Endothelial cell of umbilical vein (primary cell): Measurements from ENCODE around the gene USF2. TPM values are rescaled to one million over a fixed set of nuclear protein-coding genes. Genes with fewer than 3 reads are reported as not detected.
A peak's percentile ranks its signal among the peaks of the same experiment; 100 is the strongest.

Experiments used
- BruUV-seq: library from RNA; stranded (reverse); fragments of 400-500 nt; replicated peaks from 2 replicates; lab custom pipeline; 2021; lab: Mats Ljungman, UMichigan
- CTCF ChIA-PET: fragments of 300-600, 350-600 bp; sonication (Branson Sonifier 250); formaldehyde crosslinking; loops from one replicate; lab custom pipeline; 2021; ENCODE audit warnings: antibody characterized with exemption, inconsistent platforms; lab: Charles Lee
- POLR2A ChIA-PET: fragments of 300-600, 350-600 bp; sonication (Branson Sonifier 250); formaldehyde crosslinking; loops from one replicate; lab custom pipeline; 2021; ENCODE audit warnings: antibody characterized with exemption, inconsistent platforms; lab: Charles Lee
- DNase-seq: peaks from one replicate; pipeline ENCODE4 v3.0.0-alpha.2; 2011; ENCODE audit warnings: low read depth, low spot score
- FAIRE-seq: peaks from 2 replicates; lab custom pipeline; 2011; peaks lifted over from hg19 to GRCh38; lab: Jason Lieb, UNC
- H2AFZ ChIP-seq: 2 replicates; pipeline ENCODE4 v1.6.0; 2012; ENCODE audit warnings: low read depth, low read length, control low read depth, inconsistent platforms
- H3K27ac ChIP-seq: 2 replicates; pipeline ENCODE4 v1.5.1; 2011; ENCODE audit warnings: low read depth, mild to moderate bottlenecking, control low read depth, low read length, moderate library complexity; ENCODE audit not compliant: insufficient read depth
- H3K27me3 ChIP-seq, 2 experiments: 2 replicates each; pipeline versions ENCODE4 v1.6.0 to v1.6.1; 2011; ENCODE audit warnings: low read length in 2 of 2, mixed read lengths in 1 of 2; ENCODE audit not compliant: control insufficient read depth in 2 of 2, insufficient read depth in 2 of 2
- H3K36me3 ChIP-seq, 2 experiments: 2 replicates in 1 of 2; 3 replicates in 1 of 2; pipeline ENCODE4 v1.5.1; 2011; ENCODE audit warnings: low read length in 2 of 2, mild to moderate bottlenecking in 1 of 2, moderate library complexity in 1 of 2; ENCODE audit not compliant: control insufficient read depth in 2 of 2, insufficient read depth in 2 of 2; ENCODE audit errors: extremely low read depth in 1 of 2
- H3K4me1 ChIP-seq: 3 replicates; pipeline ENCODE4 v1.5.1; 2011; ENCODE audit warnings: mild to moderate bottlenecking, low read length; ENCODE audit not compliant: control insufficient read depth, insufficient read depth; ENCODE audit errors: extremely low read depth
- H3K4me2 ChIP-seq: 2 replicates; pipeline ENCODE4 v1.6.1; 2011; ENCODE audit warnings: low read length, control low read depth, mixed read lengths; ENCODE audit not compliant: insufficient read depth
- H3K4me3 ChIP-seq, 3 experiments: fragments of 200-600 bp in 1 of 3; sonication (generic), shearing (Covaris generic) in 1 of 3; replicated peaks in 1 of 3; 2 replicates each; pipeline ENCODE4 v1.5.1; 2011 to 2016; ENCODE audit warnings: control low read depth in 3 of 3, low read length in 3 of 3, mild to moderate bottlenecking in 2 of 3, inconsistent platforms in 1 of 3, low read depth in 1 of 3, moderate library complexity in 1 of 3; ENCODE audit not compliant: insufficient read depth in 1 of 3
- H3K79me2 ChIP-seq: 2 replicates; pipeline ENCODE4 v1.6.0; 2012; ENCODE audit warnings: low read length, inconsistent platforms; ENCODE audit not compliant: control insufficient read depth, insufficient read depth
- H3K9ac ChIP-seq: replicated peaks from 2 replicates; pipeline ENCODE3; 2011; ENCODE audit warnings: low read length, control low read depth; ENCODE audit not compliant: insufficient read depth; ENCODE audit errors: extremely low read depth
- H3K9me1 ChIP-seq: replicated peaks from 3 replicates; pipeline ENCODE4 v1.6.0; 2011; ENCODE audit warnings: mild to moderate bottlenecking, low read length; ENCODE audit not compliant: control insufficient read depth, insufficient read depth; ENCODE audit errors: extremely low read depth
- H3K9me3 ChIP-seq: replicated peaks from 2 replicates; pipeline ENCODE4 v1.5.1; 2012; ENCODE audit warnings: low read length, inconsistent platforms; ENCODE audit not compliant: control insufficient read depth, insufficient read depth
- H4K20me1 ChIP-seq: replicated peaks from 2 replicates; pipeline ENCODE3; 2011; ENCODE audit warnings: mild to moderate bottlenecking, low read length; ENCODE audit not compliant: control insufficient read depth, insufficient read depth; ENCODE audit errors: extremely low read depth
- EZH2 ChIP-seq: IDR thresholded peaks from 2 replicates; pipeline ENCODE4 v1.6.1; 2012; ENCODE audit warnings: borderline replicate concordance, low read depth, mild to moderate bottlenecking, moderate library complexity, low read length, inconsistent platforms; ENCODE audit not compliant: severe bottlenecking
- FOS ChIP-seq: IDR thresholded peaks from 2 replicates; pipeline ENCODE4 v1.6.1; 2011; ENCODE audit warnings: mild to moderate bottlenecking, low read length, moderate library complexity, borderline replicate concordance; ENCODE audit not compliant: insufficient read depth
- GATA2 ChIP-seq: IDR thresholded peaks from 2 replicates; pipeline ENCODE4 v1.7.0; 2011; ENCODE audit warnings: low read depth, mild to moderate bottlenecking, moderate library complexity, mixed read lengths, low read length; ENCODE audit not compliant: insufficient read length, insufficient read depth
- MYC ChIP-seq: IDR thresholded peaks from one replicate; pipeline ENCODE4 v1.6.1; 2011; ENCODE audit warnings: mild to moderate bottlenecking, low read depth, low read length
- POLR2A ChIP-seq: IDR thresholded peaks from 2 replicates; pipeline ENCODE4 v1.6.1; 2012; ENCODE audit warnings: low read depth, mild to moderate bottlenecking, control low read depth, low read length
- POLR2AphosphoS5 ChIP-seq: IDR thresholded peaks from 2 replicates; pipeline ENCODE4 v1.6.1; 2012; ENCODE audit warnings: low read depth, mild to moderate bottlenecking, control low read depth, low read length, moderate library complexity; ENCODE audit not compliant: insufficient read depth
- dilution Hi-C: fragments of 300-500 bp; cut with MboI; formaldehyde crosslinking; loops from one replicate; pipeline ENCODE4 v1.15.0; 2019; ENCODE audit warnings: low sequenced_read_pairs; ENCODE audit not compliant: extremely low pct_ligation_motif_present
- intact Hi-C: fragments of 100-400 bp; cut with micrococcal nuclease; formaldehyde crosslinking; loops from one replicate; pipeline ENCODE4 v1.10.0; 2022
- polyA plus RNA-seq, 4 experiments: library from polyadenylated mRNA; depleted of rRNA in 3 of 4; stranded (reverse) in 3 of 4; unstranded in 1 of 4; fragments of >200 nt; gene quantifications; 2 replicates each; pipeline versions ENCODE4 v1.2.1 to v1.2.3, GENCODE V29; 2011 to 2012; ENCODE audit warnings: missing spikeins in 1 of 4
- total RNA-seq: library from RNA; stranded (reverse); gene quantifications from 2 replicates; pipeline ENCODE4 v1.2.3, GENCODE V29; 2021
- TF ChIP-seq, protein P1 (sequence below): IDR thresholded peaks from 2 replicates; pipeline ENCODE4 v1.6.1; 2011; ENCODE audit not compliant: insufficient read depth, insufficient read length
- TF ChIP-seq, protein P2 (sequence below), 2 donors: IDR thresholded peaks; 1 replicate in 1 of 2; 2 replicates in 1 of 2; pipeline ENCODE4 v1.5.1; 2011; ENCODE audit warnings: low read length in 2 of 2, mild to moderate bottlenecking in 2 of 2, moderate library complexity in 2 of 2, control low read depth in 1 of 2, inconsistent platforms in 1 of 2, low read depth in 1 of 2; ENCODE audit not compliant: insufficient read depth in 1 of 2; ENCODE audit errors: extremely low read depth in 1 of 2

The USF2 gene
- total and polyA plus RNA-seq, 2 donors (not counting 3 experiments of a cell fraction or from before 2014, with no cell fraction given), result 75.0 to 76.8 TPM

GRCh38 chr19:35278578-35279284 is 10.0 kb downstream of the USF2 start:
- Histone ChIP-seq H3K4me1 (no peaks in the 10 kb centered on the region), H3K9me1 (no peaks in the 10 kb centered on the region), H2AFZ (no peak overlapping the region), H3K36me3 (peaks cover 6 to 21% of the 10 kb centered on the region in 2 experiments), H3K79me2 (no peaks in the 10 kb centered on the region), H3K9ac (no peak overlapping the region), H3K27me3 (peaks cover 1 to 4% of the 10 kb centered on the region in 2 experiments), H3K27ac (no peak overlapping the region), H3K4me3 (no peak overlapping the region), H3K4me2 (no peak overlapping the region), H3K9me3 (no peaks in the 10 kb centered on the region), H4K20me1 (no peaks in the 10 kb centered on the region)
- dilution Hi-C loops, result no loop called here
- no peak for DNase-seq
- no peak for FAIRE-seq
- POLR2A ChIA-PET, result no interaction called here
- intact Hi-C loops, result no loop called here
- CTCF ChIA-PET, result interaction anchor here (2.5 kb wide), 1 partner anchor 9 kb away, joined by 9 read pairs; the partner anchor contains the start of gene USF2
- no peak for TF ChIP-seq POLR2AphosphoS5
- TF ChIP-seq EZH2, result no peak
- no peak for TF ChIP-seq POLR2A
- TF ChIP-seq FOS, result no peak
- no TSS peak for BruUV-seq

- peaks cover 1 to 4% of the 10 kb centered on the region in 2 experiments for H3K27me3 ChIP-seq
- DNase-seq, result no peak
- H3K79me2 ChIP-seq, result no peaks in the 10 kb centered on the region
- H3K4me2 ChIP-seq, result no peak overlapping the region
- ChIA-PET POLR2A (no interaction called here), CTCF (interaction anchor here (2.5 kb wide), 1 partner anchor 10 kb away, joined by 9 read pairs; the partner anchor contains the start of gene USF2)
- H3K9me1 ChIP-seq, result no peaks in the 10 kb centered on the region
- no peak for TF ChIP-seq GATA2
- TF ChIP-seq, protein P1, sequence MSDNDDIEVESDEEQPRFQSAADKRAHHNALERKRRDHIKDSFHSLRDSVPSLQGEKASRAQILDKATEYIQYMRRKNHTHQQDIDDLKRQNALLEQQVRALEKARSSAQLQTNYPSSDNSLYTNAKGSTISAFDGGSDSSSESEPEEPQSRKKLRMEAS, result no peak
- TF ChIP-seq POLR2AphosphoS5, result no peak
- TF ChIP-seq, protein P2, sequence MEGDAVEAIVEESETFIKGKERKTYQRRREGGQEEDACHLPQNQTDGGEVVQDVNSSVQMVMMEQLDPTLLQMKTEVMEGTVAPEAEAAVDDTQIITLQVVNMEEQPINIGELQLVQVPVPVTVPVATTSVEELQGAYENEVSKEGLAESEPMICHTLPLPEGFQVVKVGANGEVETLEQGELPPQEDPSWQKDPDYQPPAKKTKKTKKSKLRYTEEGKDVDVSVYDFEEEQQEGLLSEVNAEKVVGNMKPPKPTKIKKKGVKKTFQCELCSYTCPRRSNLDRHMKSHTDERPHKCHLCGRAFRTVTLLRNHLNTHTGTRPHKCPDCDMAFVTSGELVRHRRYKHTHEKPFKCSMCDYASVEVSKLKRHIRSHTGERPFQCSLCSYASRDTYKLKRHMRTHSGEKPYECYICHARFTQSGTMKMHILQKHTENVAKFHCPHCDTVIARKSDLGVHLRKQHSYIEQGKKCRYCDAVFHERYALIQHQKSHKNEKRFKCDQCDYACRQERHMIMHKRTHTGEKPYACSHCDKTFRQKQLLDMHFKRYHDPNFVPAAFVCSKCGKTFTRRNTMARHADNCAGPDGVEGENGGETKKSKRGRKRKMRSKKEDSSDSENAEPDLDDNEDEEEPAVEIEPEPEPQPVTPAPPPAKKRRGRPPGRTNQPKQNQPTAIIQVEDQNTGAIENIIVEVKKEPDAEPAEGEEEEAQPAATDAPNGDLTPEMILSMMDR (IDR thresholded peaks at IDR 0.05; ENCODE audit: extremely low read depth in 1 of 2, insufficient read depth in 1 of 2, low read depth in 1 of 2, low read length in 2 of 2), result no peak
- no peak for TF ChIP-seq MYC
- TF ChIP-seq POLR2A, result no peak
- intact Hi-C loops, result no loop called here
- no peak overlapping the region for H3K4me3 ChIP-seq
- H3K27ac ChIP-seq, result no peak overlapping the region
- no peak overlapping the region for H2AFZ ChIP-seq
- no peak for FAIRE-seq
- H3K4me1 ChIP-seq, result no peaks in the 10 kb centered on the region
- H3K9ac ChIP-seq, result no peak overlapping the region
- H3K36me3 ChIP-seq, result peaks cover 3 to 15% of the 10 kb centered on the region in 2 experiments
- H3K9me3 ChIP-seq, result no peaks in the 10 kb centered on the region
- dilution Hi-C loops, result no loop called here
- no peaks in the 10 kb centered on the region for H4K20me1 ChIP-seq
- TSS peak; percentile 45 for BruUV-seq
Measured at GRCh38 chr19:35279374-35279773, 10.6 kb downstream of the USF2 start.
